ENCODE results near the gene ADGRA1. TPM values are rescaled to one million over a fixed set of nuclear protein-coding genes. Genes with fewer than 3 reads are reported as not detected.

ADGRA1 gene
- total and polyA plus RNA-seq, 2 of the 13 experiments (the other 11 are each of a cell fraction or from before 2014, with no cell fraction given), result not detected

DNA sequence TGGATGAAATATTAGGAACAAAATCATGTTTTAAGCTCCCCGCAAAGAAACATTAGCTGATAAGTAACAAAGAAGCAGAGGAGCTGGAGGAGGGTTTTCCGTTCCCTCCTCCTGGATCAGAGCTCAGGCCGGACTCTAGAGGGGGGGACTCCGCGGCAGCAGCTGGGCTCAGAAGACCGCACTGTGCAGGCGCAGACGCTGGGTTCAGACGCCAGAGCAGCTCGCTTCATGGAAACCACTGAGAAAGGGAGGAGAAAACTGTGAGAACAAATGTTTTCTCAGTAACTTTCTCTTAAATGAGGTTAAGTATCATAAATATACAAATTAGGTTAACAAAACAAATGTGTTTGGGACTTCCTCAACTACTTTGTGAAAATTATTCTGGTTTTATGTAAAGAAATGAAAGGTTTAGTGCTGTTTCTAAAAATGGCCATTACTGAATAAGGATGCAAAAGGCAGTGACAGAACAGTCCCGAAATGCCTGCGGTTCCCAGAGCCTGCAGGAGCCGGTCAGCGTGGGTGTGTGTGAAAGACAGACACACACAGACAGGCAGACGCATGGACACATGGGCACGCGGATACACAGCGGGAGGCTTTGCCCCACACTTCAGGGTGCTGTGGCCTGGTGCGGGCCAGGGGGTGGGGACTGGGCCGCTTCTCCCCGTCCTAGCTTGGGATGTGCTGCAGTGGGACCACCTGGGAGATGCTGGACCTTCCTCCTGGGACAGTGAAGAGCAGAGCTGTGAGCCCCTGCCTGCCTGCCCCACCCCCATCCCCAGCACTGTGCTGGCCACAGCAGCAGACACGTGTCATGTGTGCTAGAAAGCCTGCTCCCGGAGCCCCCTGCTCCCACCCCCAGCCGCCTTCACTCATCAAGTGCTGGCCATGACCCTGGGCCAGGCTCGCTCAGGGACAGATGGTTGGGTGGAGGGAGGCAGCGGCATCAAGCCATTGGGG, 20.3 kb upstream of the ADGRA1 start:
- ChIA-PET CTCF (ENCODE audit: low intra/inter-chr PET ratio, low total read pairs) (no interaction called here), POLR2A (no interaction called here)
- TF ChIP-seq ZFYVE20 (CRISPR knock-in tag; IDR thresholded peaks at IDR 0.05; ENCODE audit: borderline replicate concordance, low read depth) (no peak), SNRNP70 (IDR thresholded peaks at IDR 0.05; ENCODE audit: low read depth, low read length) (no peak), IRF2 (CRISPR knock-in tag; IDR thresholded peaks at IDR 0.05) (no peak), DMAP1 (CRISPR knock-in tag; IDR thresholded peaks at IDR 0.05) (no peak), ZNF639 (CRISPR knock-in tag; conservative IDR thresholded peaks at IDR 0.05) (no peak), ERF (CRISPR knock-in tag; IDR thresholded peaks at IDR 0.05) (no peak), SIN3B (IDR thresholded peaks at IDR 0.05; ENCODE audit: low read length) (no peak), KMT2A (CRISPR knock-in tag; IDR thresholded peaks at IDR 0.05) (no peak), ZNF660 (CRISPR knock-in tag; IDR thresholded peaks at IDR 0.05; ENCODE audit: borderline replicate concordance, low read depth) (no peak), IKZF4 (CRISPR knock-in tag; IDR thresholded peaks at IDR 0.05; ENCODE audit: borderline replicate concordance, low read depth, not compliant biosample characterization) (no peak), ZNF256 (CRISPR knock-in tag; conservative IDR thresholded peaks at IDR 0.05) (no peak), GFI1 (CRISPR knock-in tag; IDR thresholded peaks at IDR 0.05; ENCODE audit: borderline replicate concordance) (no peak), MXD4 (CRISPR knock-in tag; IDR thresholded peaks at IDR 0.05) (no peak), ZNF180 (CRISPR knock-in tag; IDR thresholded peaks at IDR 0.05; ENCODE audit: borderline replicate concordance, low read depth) (no peak), ZNF136 (CRISPR knock-in tag; IDR thresholded peaks at IDR 0.05; ENCODE audit: low read depth) (no peak), ZBTB43 (CRISPR knock-in tag; conservative IDR thresholded peaks at IDR 0.05) (no peak)
- TF ChIP-seq, protein P1, sequence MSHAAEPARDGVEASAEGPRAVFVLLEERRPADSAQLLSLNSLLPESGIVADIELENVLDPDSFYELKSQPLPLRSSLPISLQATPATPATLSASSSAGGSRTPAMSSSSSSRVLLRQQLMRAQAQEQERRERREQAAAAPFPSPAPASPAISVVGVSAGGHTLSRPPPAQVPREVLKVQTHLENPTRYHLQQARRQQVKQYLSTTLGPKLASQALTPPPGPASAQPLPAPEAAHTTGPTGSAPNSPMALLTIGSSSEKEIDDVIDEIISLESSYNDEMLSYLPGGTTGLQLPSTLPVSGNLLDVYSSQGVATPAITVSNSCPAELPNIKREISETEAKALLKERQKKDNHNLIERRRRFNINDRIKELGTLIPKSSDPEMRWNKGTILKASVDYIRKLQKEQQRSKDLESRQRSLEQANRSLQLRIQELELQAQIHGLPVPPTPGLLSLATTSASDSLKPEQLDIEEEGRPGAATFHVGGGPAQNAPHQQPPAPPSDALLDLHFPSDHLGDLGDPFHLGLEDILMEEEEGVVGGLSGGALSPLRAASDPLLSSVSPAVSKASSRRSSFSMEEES (CRISPR knock-in tag; IDR thresholded peaks at IDR 0.05), result no peak
- TF ChIP-seq, protein P2, sequence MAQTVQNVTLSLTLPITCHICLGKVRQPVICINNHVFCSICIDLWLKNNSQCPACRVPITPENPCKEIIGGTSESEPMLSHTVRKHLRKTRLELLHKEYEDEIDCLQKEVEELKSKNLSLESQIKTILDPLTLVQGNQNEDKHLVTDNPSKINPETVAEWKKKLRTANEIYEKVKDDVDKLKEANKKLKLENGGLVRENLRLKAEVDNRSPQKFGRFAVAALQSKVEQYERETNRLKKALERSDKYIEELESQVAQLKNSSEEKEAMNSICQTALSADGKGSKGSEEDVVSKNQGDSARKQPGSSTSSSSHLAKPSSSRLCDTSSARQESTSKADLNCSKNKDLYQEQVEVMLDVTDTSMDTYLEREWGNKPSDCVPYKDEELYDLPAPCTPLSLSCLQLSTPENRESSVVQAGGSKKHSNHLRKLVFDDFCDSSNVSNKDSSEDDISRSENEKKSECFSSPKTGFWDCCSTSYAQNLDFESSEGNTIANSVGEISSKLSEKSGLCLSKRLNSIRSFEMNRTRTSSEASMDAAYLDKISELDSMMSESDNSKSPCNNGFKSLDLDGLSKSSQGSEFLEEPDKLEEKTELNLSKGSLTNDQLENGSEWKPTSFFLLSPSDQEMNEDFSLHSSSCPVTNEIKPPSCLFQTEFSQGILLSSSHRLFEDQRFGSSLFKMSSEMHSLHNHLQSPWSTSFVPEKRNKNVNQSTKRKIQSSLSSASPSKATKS (CRISPR knock-in tag; IDR thresholded peaks at IDR 0.05), result no peak
- peaks cover 12 to 36% of the 10 kb centered on the region in 2 experiments; a peak in 4 of 5 replicates for H3K27me3 ChIP-seq (ENCODE audit: control insufficient read depth in 1 of 2, insufficient read depth in 2 of 2, low read length in 2 of 2)
- no peak overlapping the region for H3K9ac ChIP-seq (ENCODE audit: insufficient read depth, low read depth, low read length)
- in situ Hi-C loops (cut with HindIII; ENCODE audit: extremely low pct_ligation_motif_present, low pct_unique_long_range_greater_than_20kb), result no loop called here
- H3K36me3 ChIP-seq (replicated peaks in 1 of 2; ENCODE audit: control insufficient read depth in 1 of 2, insufficient read depth in 2 of 2, low read length in 2 of 2), result no peaks in the 10 kb centered on the region
- no peaks in the 10 kb centered on the region for H3K4me1 ChIP-seq (ENCODE audit: insufficient read depth, low read length)
- WGBS (ENCODE audit: low lambda C conversion rate), result 21% methylated on average over 16 of the region's 26 CpGs
- DNase-seq (ENCODE audit: low spot score), result no peak
- H2AFZ ChIP-seq (ENCODE audit: low read length), result no peak overlapping the region
- no peak overlapping the region for H3K4me2 ChIP-seq (ENCODE audit: low read depth, low read length)
- no TSS peak for BruUV-seq (replicated peaks)
- no peak for FAIRE-seq
- H3K9me3 ChIP-seq (ENCODE audit: low read length), result no peaks in the 10 kb centered on the region
- H4K20me1 ChIP-seq (ENCODE audit: insufficient read depth, low read length), result no peaks in the 10 kb centered on the region
- H3K4me3 ChIP-seq (replicated peaks in 1 of 3; ENCODE audit: insufficient read depth in 1 of 3, low read depth in 2 of 3, low read length in 3 of 3), result no peak overlapping the region
- no peak; the same call in 2 of the 3 replicates for ATAC-seq
- intact Hi-C loops (cut with micrococcal nuclease; ENCODE audit: unreplicated experiment), result no loop called here
- no peaks in the 10 kb centered on the region for H3K79me2 ChIP-seq (ENCODE audit: insufficient read depth, low read length)
- no peak overlapping the region for H3K27ac ChIP-seq (ENCODE audit: extremely low read length, insufficient read depth, low read length)

All from HepG2 (cell line).